Thyroid gland (tissue), 4 donors: Measurements from ENCODE around the gene NKX1-2.

Source experiments
- POLR2A ChIP-seq, 2 donors: fragments of 450-650 bp; IDR thresholded peaks; one replicate each; pipeline ENCODE4 v1.6.1; 2017; ENCODE audit warnings: antibody characterized with exemption in 2 of 2, mild to moderate bottlenecking in 2 of 2, moderate library complexity in 1 of 2
- TF ChIP-seq, protein P1 (sequence below), 6 experiments: fragments of 200-600 bp in 3 of 6; fragments of 450-650 bp in 3 of 6; sonication (generic) in 3 of 6; IDR thresholded peaks; one replicate each; pipeline ENCODE4 v1.5.1; 2016 to 2019; ENCODE audit warnings: antibody characterized with exemption in 6 of 6, mild to moderate bottlenecking in 2 of 6, inconsistent platforms in 1 of 6, moderate library complexity in 1 of 6

DNA sequence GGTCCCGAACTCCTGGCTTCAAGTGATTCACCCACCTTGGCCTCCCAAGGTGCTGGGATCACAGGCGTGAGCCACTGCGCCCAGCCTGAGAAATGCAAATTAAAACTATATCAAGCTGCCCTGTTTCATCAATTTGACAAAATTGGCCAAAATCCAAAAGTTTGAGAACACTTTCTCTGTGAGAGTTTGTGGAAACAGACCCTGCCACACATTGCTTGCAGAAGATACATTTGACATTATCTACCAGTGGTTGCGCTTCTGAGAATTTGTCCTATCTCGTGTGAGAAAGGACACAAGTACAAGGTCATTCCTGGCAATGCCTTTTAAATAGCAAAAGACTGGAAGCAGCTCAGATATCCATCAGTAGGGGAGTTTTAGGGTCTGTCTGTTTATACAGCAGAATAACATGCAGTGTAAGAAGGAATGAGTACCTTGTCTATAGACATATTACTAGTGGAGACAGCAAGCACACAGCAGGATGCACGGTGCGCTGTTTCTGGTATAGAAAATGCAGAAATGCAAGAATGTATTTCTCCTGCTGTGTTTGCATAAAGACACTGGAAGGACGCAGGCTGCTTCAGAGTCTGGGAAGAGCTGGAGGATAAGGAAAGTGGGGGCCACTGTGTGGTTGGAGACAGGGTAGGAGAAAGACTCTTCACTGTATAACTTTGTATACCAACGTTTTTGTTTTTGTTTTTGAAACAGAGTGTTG lies 16.1 kb upstream of the NKX1-2 start:
- TF ChIP-seq, protein P1, sequence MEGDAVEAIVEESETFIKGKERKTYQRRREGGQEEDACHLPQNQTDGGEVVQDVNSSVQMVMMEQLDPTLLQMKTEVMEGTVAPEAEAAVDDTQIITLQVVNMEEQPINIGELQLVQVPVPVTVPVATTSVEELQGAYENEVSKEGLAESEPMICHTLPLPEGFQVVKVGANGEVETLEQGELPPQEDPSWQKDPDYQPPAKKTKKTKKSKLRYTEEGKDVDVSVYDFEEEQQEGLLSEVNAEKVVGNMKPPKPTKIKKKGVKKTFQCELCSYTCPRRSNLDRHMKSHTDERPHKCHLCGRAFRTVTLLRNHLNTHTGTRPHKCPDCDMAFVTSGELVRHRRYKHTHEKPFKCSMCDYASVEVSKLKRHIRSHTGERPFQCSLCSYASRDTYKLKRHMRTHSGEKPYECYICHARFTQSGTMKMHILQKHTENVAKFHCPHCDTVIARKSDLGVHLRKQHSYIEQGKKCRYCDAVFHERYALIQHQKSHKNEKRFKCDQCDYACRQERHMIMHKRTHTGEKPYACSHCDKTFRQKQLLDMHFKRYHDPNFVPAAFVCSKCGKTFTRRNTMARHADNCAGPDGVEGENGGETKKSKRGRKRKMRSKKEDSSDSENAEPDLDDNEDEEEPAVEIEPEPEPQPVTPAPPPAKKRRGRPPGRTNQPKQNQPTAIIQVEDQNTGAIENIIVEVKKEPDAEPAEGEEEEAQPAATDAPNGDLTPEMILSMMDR (IDR thresholded peaks at IDR 0.05) = no peak
- no peak for TF ChIP-seq POLR2A (IDR thresholded peaks at IDR 0.05)
